Measurements from ENCODE around the gene C16orf82. TPM values are rescaled to one million over a fixed set of nuclear protein-coding genes. Genes with fewer than 3 reads are reported as not detected.

C16orf82 gene
- total RNA-seq, 1 experiment from 2014 or later, result not detected

GRCh38 chr16:27040732-27041131 lies 26.0 kb upstream of the C16orf82 start:
- Histone ChIP-seq H2BK20ac (ENCODE audit: low read depth, low read length, poor library complexity, severe bottlenecking) (no peak overlapping the region), H2BK12ac (ENCODE audit: insufficient read length, low read depth, low read length) (no peak overlapping the region), H2AK5ac (ENCODE audit: insufficient read length, low read length) (no peak overlapping the region), H2BK5ac (ENCODE audit: insufficient read length, low read length) (no peak overlapping the region), H2AFZ (ENCODE audit: low read length) (no peak overlapping the region), H3K4me1 (ENCODE audit: insufficient read depth, low read length) (no peaks in the 10 kb centered on the region), H3K9me3 (ENCODE audit: control insufficient read depth, low read depth, low read length) (no peaks in the 10 kb centered on the region), H3K27ac (ENCODE audit: insufficient read length, low read depth, low read length) (no peak overlapping the region), H3K4me2 (ENCODE audit: insufficient read depth, insufficient read length, low read length) (no peak overlapping the region), H3K14ac (ENCODE audit: insufficient read depth, low read length) (no peak overlapping the region; the same call in 1 of the 2 replicates), H4K91ac (ENCODE audit: insufficient read length, low read depth, low read length) (no peak overlapping the region), H3K4ac (ENCODE audit: low read depth, low read length) (no peak overlapping the region), H3K9ac (ENCODE audit: extremely low read depth, insufficient read length, low read length) (no peak overlapping the region), H4K5ac (ENCODE audit: insufficient read length, low read depth, low read length) (no peak overlapping the region), H3K23ac (ENCODE audit: insufficient read length, low read depth, low read length) (no peak overlapping the region), H2BK15ac (ENCODE audit: low read depth, low read length) (no peak overlapping the region), H4K20me1 (ENCODE audit: control insufficient read depth, insufficient read depth, insufficient read length) (no peaks in the 10 kb centered on the region), H3K56ac (ENCODE audit: insufficient read length, low read depth, low read length) (no peak overlapping the region), H2BK120ac (ENCODE audit: low read depth, low read length, poor library complexity, severe bottlenecking) (no peak overlapping the region), H3K79me2 (ENCODE audit: insufficient read depth, low read length) (no peaks in the 10 kb centered on the region), H4K8ac (replicated peaks; ENCODE audit: insufficient read length, low read depth, low read length) (no peak overlapping the region), H3K18ac (ENCODE audit: insufficient read length, low read depth, low read length) (no peak overlapping the region), H3K79me1 (ENCODE audit: insufficient read depth, low read depth, low read length, poor library complexity, severe bottlenecking) (no peaks in the 10 kb centered on the region), H3K27me3 (ENCODE audit: insufficient read depth, low read length) (no peaks in the 10 kb centered on the region), H3K23me2 (ENCODE audit: insufficient read length, low read depth, low read length, poor library complexity, severe bottlenecking) (no peaks in the 10 kb centered on the region), H3T11ph (ENCODE audit: low read length) (no peak overlapping the region)
- H3K27ac Mint-ChIP-seq, result peak overlapping the region in 1 of 3 experiments; percentile 16; a peak in 1 of 7 replicates
- no peaks in the 10 kb centered on the region for H3K4me1 Mint-ChIP-seq
- peaks cover 7% of the 10 kb centered on the region for H3K27me3 Mint-ChIP-seq (ENCODE audit: low read depth)
- TF ChIP-seq CTCF (conservative IDR thresholded peaks at IDR 0.05), result no peak
- H3K9me3 Mint-ChIP-seq, result peaks cover 0 to 6% of the 10 kb centered on the region in 2 experiments; a peak in 2 of 5 replicates
- no peak overlapping the region for H3K4me3 Mint-ChIP-seq
- no peak for DNase-seq
- H3K36me3 Mint-ChIP-seq (ENCODE audit: insufficient read depth in 1 of 3, low read depth in 3 of 3), result no peaks in the 10 kb centered on the region; a peak in 1 of 7 replicates
- WGBS (ENCODE audit: extremely low coverage, insufficient read length, low lambda C conversion rate), result no CpG with 5 or more reads among the region's 23 CpGs
